ENCODE results near the gene RPEL1.

RPEL1 gene

GRCh38 chr10:103280506-103280905 is 34.8 kb downstream of the RPEL1 start:
- no peak for DNase-seq

- no peak for DNase-seq
Measured at GRCh38 chr10:103281753-103282152, 36.1 kb downstream of the RPEL1 start.

- no peak for DNase-seq
Measured at GRCh38 chr10:103282961-103283360, 37.3 kb downstream of the RPEL1 start.

- DNase-seq = no peak
Measured at GRCh38 chr10:103284170-103284569, 38.5 kb downstream of the RPEL1 start.

- DNase-seq = no peak
Measured at GRCh38 chr10:103287992-103288391, 42.3 kb downstream of the RPEL1 start.

DNA sequence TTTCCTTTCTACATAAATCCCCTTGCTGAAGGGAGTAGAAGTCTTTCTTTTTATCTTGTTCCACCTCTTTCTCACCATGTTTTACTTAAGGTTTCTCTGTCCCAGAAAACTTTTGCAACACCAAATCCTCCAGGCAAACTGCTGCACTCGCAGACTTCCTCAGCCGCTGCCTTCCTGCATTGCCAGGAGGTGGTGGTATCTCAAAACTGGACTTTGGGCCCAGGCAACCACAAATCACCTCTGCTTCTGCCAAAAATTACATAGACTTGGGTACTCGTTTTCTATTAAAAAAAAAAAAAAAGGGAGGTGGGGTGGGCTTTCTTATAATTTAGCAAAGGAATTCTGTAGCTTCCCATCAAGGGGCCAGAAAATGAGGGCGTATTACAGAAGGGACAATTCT is 45.9 kb downstream of the RPEL1 start:
- no peak for DNase-seq

GRCh38 chr10:103295374-103296015 is 49.8 kb downstream of the RPEL1 start:
- DNase-seq = no peak

Measured in stimulated activated naive CD4-positive, alpha-beta T cell (primary cell).